ENCODE results near the gene LPCAT1. TPM values are rescaled to one million over a fixed set of nuclear protein-coding genes. Genes with fewer than 3 reads are reported as not detected.
A peak's percentile ranks its signal among the peaks of the same experiment; 100 is the strongest.
"Not testable (repeated sequence)": the region's sequence is repeated elsewhere in the genome, so short reads cannot be mapped to it uniquely, and the experiment has no call there.

The LPCAT1 gene
- total RNA-seq, 1 experiment from 2014 or later, result 71.5 TPM

- peak; percentile 87 for DNase-seq (ENCODE audit: low spot score)
- in situ Hi-C loops (cut with HindIII; ENCODE audit: low sequenced_read_pairs), result no loop called here
Measured at GRCh38 chr5:1476181-1476966, 47.4 kb downstream of the LPCAT1 start.

GRCh38 chr5:1475544-1475900, 48.2 kb downstream of the LPCAT1 start:
- in situ Hi-C loops (cut with HindIII; ENCODE audit: low sequenced_read_pairs); DNase-seq (ENCODE audit: low spot score): not testable (repeated sequence)

GRCh38 chr5:1474866-1475543, 48.8 kb downstream of the LPCAT1 start:
- no peak for DNase-seq (ENCODE audit: low spot score)
- in situ Hi-C loops (cut with HindIII; ENCODE audit: low sequenced_read_pairs), result no loop called here

GRCh38 chr5:1474183-1474839, 49.4 kb downstream of the LPCAT1 start:
- DNase-seq (ENCODE audit: low spot score), result no peak
- in situ Hi-C loops (cut with HindIII; ENCODE audit: low sequenced_read_pairs), result no loop called here

- no peak for DNase-seq (ENCODE audit: low spot score)
- in situ Hi-C loops (cut with HindIII; ENCODE audit: low sequenced_read_pairs), result no loop called here
Measured at GRCh38 chr5:1473746-1474145, 50.0 kb downstream of the LPCAT1 start.

GRCh38 chr5:1472964-1473628, 50.7 kb downstream of the LPCAT1 start:
- in situ Hi-C loops (cut with HindIII; ENCODE audit: low sequenced_read_pairs), result no loop called here

GRCh38 chr5:1471997-1472963, 51.5 kb downstream of the LPCAT1 start:
- no peak for DNase-seq (ENCODE audit: low spot score)
- in situ Hi-C loops (cut with HindIII; ENCODE audit: low sequenced_read_pairs), result no loop called here

More at GRCh38 chr5:1472964-1473628, 50.7 kb downstream of the LPCAT1 start:
- no peak for DNase-seq (ENCODE audit: low spot score)

GRCh38 chr5:1471240-1471853, 52.4 kb downstream of the LPCAT1 start:
- no peak for DNase-seq (ENCODE audit: low spot score)
- in situ Hi-C loops (cut with HindIII; ENCODE audit: low sequenced_read_pairs), result no loop called here

GRCh38 chr5:1470762-1471211, 53.0 kb downstream of the LPCAT1 start:
- in situ Hi-C loops (cut with HindIII; ENCODE audit: low sequenced_read_pairs), result no loop called here
- no peak for DNase-seq (ENCODE audit: low spot score)

GRCh38 chr5:1468629-1469527, 54.9 kb downstream of the LPCAT1 start:
- in situ Hi-C loops (cut with HindIII; ENCODE audit: low sequenced_read_pairs), result no loop called here
- no peak for DNase-seq (ENCODE audit: low spot score)

GRCh38 chr5:1468247-1468612, 55.5 kb downstream of the LPCAT1 start:
- DNase-seq (ENCODE audit: low spot score), result peak; percentile 37

GRCh38 chr5:1467341-1468246, 56.2 kb downstream of the LPCAT1 start:
- in situ Hi-C loops (cut with HindIII; ENCODE audit: low sequenced_read_pairs), result no loop called here
- no peak for DNase-seq (ENCODE audit: low spot score)

More at GRCh38 chr5:1468247-1468612, 55.5 kb downstream of the LPCAT1 start:
- in situ Hi-C loops (cut with HindIII; ENCODE audit: low sequenced_read_pairs), result no loop called here

GRCh38 chr5:1466631-1467265, 57.0 kb downstream of the LPCAT1 start:
- DNase-seq (ENCODE audit: low spot score), result no peak
- in situ Hi-C loops (cut with HindIII; ENCODE audit: low sequenced_read_pairs), result no loop called here

GRCh38 chr5:1465966-1466471, 57.7 kb downstream of the LPCAT1 start:
- no peak for DNase-seq (ENCODE audit: low spot score)
- in situ Hi-C loops (cut with HindIII; ENCODE audit: low sequenced_read_pairs), result no loop called here

GRCh38 chr5:1465117-1465516, 58.6 kb downstream of the LPCAT1 start:
- in situ Hi-C loops (cut with HindIII; ENCODE audit: low sequenced_read_pairs), result no loop called here
- DNase-seq (ENCODE audit: low spot score), result no peak

- in situ Hi-C loops (cut with HindIII; ENCODE audit: low sequenced_read_pairs), result no loop called here
Measured at GRCh38 chr5:1464511-1464910, 59.2 kb downstream of the LPCAT1 start.

More at GRCh38 chr5:1464511-1464910, 59.2 kb downstream of the LPCAT1 start:
- no peak for DNase-seq (ENCODE audit: low spot score)
